SJSA1 (cell line): Measurements from ENCODE around the gene MINDY4. TPM values are rescaled to one million over a fixed set of nuclear protein-coding genes. Genes with fewer than 3 reads are reported as not detected.
A peak's percentile ranks its signal among the peaks of the same experiment; 100 is the strongest.

Source experiments
- DNase-seq, 2 experiments: peaks; one replicate each; pipeline ENCODE4 v3.0.0-alpha.2; 2015 to 2020; ENCODE audit warnings: low spot score in 2 of 2, low read depth in 1 of 2
- H3K27ac ChIP-seq: fragments of 250-450 bp; sonication (Bioruptor Pico); 2 replicates; pipeline ENCODE4 v1.5.1; 2020; ENCODE audit warnings: mild to moderate bottlenecking, moderate library complexity
- H3K27me3 ChIP-seq: fragments of 250-450 bp; sonication (Bioruptor Pico); replicated peaks from 2 replicates; pipeline ENCODE4 v1.5.1; 2020; ENCODE audit warnings: mild to moderate bottlenecking, moderate library complexity
- H3K36me3 ChIP-seq: fragments of 250-450 bp; sonication (Bioruptor Pico); 2 replicates; pipeline ENCODE4 v1.5.1; 2020; ENCODE audit warnings: mild to moderate bottlenecking
- H3K4me1 ChIP-seq: fragments of 250-450 bp; sonication (Bioruptor Pico); replicated peaks from 2 replicates; pipeline ENCODE4 v1.6.1; 2021; ENCODE audit warnings: mild to moderate bottlenecking
- H3K4me3 ChIP-seq: fragments of 250-450 bp; sonication (Bioruptor Pico); 2 replicates; pipeline ENCODE4 v1.5.1; 2020; ENCODE audit warnings: mild to moderate bottlenecking
- H3K9me3 ChIP-seq: fragments of 250-450 bp; sonication (Bioruptor Pico); replicated peaks from 2 replicates; pipeline ENCODE4 v1.5.1; 2020; ENCODE audit warnings: mild to moderate bottlenecking
- total RNA-seq: library from RNA; depleted of rRNA; stranded (reverse); fragments of >200 nt; shearing (Covaris generic); gene quantifications from 2 replicates; pipeline ENCODE4 v1.2.3, GENCODE V29; 2014

The MINDY4 gene
- total RNA-seq, 1 experiment from 2014 or later = 2.0 TPM

- DNase-seq = peak in 1 of 2 experiments; percentile 32
- peaks cover 14% of the 10 kb centered on the region for H3K4me1 ChIP-seq
- H3K9me3 ChIP-seq = no peaks in the 10 kb centered on the region
- no peak overlapping the region for H3K4me3 ChIP-seq
- no peaks in the 10 kb centered on the region for H3K27me3 ChIP-seq
- H3K27ac ChIP-seq = no peak overlapping the region
- H3K36me3 ChIP-seq = no peaks in the 10 kb centered on the region
Observed at GRCh38 chr7:30923009-30923773, 152.0 kb downstream of the MINDY4 start.

DNA sequence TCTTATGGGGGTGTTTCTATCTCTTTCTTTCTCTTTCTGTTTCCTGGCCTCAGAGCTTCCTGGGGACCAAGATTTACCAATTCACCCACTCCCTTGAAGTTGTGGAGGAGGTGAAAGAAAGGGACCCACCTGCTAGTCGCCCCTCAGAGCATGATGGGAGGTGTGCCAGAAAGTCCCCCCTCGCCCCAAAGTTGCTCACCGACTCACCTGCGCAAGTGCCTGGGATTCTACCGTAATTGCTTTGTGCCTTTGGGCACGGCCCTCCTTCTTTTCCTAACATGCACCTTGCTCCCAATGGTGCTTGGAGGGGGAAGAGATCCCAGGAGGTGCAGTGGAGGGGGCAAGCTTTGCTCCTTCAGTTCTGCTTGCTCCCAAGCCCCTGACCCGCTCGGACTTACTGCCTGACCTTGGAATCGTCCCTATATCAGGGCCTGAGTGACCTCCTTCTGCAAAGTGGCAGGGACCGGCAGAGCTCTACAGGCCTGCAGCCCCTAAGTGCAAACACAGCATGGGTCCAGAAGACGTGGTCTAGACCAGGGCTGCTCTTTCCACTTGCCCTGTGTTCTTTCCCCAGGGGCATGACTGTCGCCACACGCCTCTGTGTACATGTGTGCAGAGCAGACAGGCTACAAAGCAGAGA lies 152.7 kb downstream of the MINDY4 start:
- H3K4me1 ChIP-seq = peaks cover 14% of the 10 kb centered on the region
- no peak overlapping the region for H3K4me3 ChIP-seq
- H3K9me3 ChIP-seq = no peaks in the 10 kb centered on the region
- H3K27me3 ChIP-seq = no peaks in the 10 kb centered on the region
- H3K36me3 ChIP-seq = no peaks in the 10 kb centered on the region
- DNase-seq = peak in 1 of 2 experiments; percentile 35
- H3K27ac ChIP-seq = no peak overlapping the region

DNA sequence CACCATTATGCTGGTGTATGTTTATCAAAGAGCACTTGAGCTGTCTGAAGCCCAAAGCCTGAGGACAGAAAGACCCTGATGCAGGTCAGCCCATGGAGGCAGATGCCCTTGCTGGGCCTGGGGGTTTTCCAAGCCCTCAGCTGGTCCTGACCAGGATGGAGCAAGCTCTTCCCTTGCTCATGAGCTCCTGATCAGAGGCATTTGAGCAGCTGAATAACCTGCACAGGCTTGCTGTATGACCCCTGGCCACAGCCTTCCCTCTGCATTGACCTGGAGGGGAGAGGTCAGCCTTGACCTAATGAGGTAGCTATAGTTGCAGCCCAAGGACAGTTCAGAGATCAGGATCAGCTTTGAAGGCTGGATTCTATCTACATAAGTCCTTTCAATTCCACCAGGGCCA lies 153.4 kb downstream of the MINDY4 start:
- H3K36me3 ChIP-seq = no peaks in the 10 kb centered on the region
- H3K4me1 ChIP-seq = peaks cover 14% of the 10 kb centered on the region
- H3K9me3 ChIP-seq = no peaks in the 10 kb centered on the region
- H3K4me3 ChIP-seq = no peak overlapping the region
- DNase-seq = peak in 1 of 2 experiments; percentile 12
- H3K27ac ChIP-seq = no peak overlapping the region
- H3K27me3 ChIP-seq = no peaks in the 10 kb centered on the region

GRCh38 chr7:30925117-30925516 lies 153.9 kb downstream of the MINDY4 start:
- no peaks in the 10 kb centered on the region for H3K9me3 ChIP-seq
- no peak overlapping the region for H3K27ac ChIP-seq
- H3K4me3 ChIP-seq = no peak overlapping the region
- peak in 1 of 2 experiments; percentile 23 for DNase-seq
- H3K27me3 ChIP-seq = no peaks in the 10 kb centered on the region
- H3K36me3 ChIP-seq = no peaks in the 10 kb centered on the region
- H3K4me1 ChIP-seq = peaks cover 14% of the 10 kb centered on the region

DNA sequence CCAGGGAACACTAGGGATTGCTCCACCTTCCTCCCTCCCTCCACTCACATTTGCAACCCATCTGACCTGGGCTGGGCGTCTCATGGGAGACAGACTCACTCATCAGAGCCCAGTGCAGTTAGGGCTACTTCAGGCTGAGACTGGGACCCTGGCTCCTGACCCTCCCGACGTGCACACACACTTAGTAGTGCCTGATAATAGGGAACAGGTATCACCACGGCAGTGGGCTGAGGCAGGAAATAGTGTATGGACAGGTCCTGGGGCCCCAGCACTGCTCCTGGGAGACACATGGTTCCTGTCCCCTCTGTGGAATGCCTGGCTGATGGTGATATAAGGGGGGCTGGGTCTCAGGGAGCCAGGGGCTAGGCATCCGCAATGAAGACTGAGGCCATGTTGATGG lies 154.7 kb downstream of the MINDY4 start:
- Histone ChIP-seq H3K4me3 (no peak overlapping the region), H3K27me3 (no peaks in the 10 kb centered on the region), H3K36me3 (no peaks in the 10 kb centered on the region), H3K9me3 (no peaks in the 10 kb centered on the region), H3K27ac (no peak overlapping the region), H3K4me1 (peaks cover 9% of the 10 kb centered on the region)
- DNase-seq = peak in 1 of 2 experiments; percentile 28

DNA sequence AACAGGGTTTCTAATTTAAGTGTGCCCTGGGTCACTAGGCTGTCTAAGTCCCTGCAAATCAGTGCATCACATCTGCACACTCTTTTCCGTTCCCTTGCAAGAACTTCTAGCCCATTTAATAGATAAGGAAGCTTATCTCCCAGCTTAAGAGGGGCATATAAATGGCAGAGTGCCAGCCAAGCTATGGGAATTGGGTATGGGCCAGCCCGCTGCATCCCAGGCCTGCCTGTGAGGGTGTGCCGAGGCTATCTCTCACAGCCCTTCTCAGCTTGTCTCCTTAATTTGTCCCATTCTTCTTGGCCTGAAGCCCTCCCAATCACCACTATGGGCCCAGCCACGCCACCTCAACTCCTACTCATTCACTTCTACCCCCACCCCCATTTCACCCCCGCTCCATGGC lies 155.1 kb downstream of the MINDY4 start:
- Histone ChIP-seq H3K4me1 (peaks cover 5% of the 10 kb centered on the region), H3K9me3 (no peaks in the 10 kb centered on the region), H3K27ac (no peak overlapping the region), H3K4me3 (no peak overlapping the region), H3K36me3 (no peaks in the 10 kb centered on the region), H3K27me3 (no peaks in the 10 kb centered on the region)
- peak in 1 of 2 experiments; percentile 35 for DNase-seq

- peak in 1 of 2 experiments; percentile 30 for DNase-seq
- Histone ChIP-seq H3K4me1 (no peaks in the 10 kb centered on the region), H3K27me3 (no peaks in the 10 kb centered on the region), H3K9me3 (no peaks in the 10 kb centered on the region), H3K4me3 (no peak overlapping the region), H3K27ac (no peak overlapping the region), H3K36me3 (no peaks in the 10 kb centered on the region)
Observed at GRCh38 chr7:30927040-30927439, 155.8 kb downstream of the MINDY4 start.

GRCh38 chr7:30927559-30927958 lies 156.3 kb downstream of the MINDY4 start:
- Histone ChIP-seq H3K27me3 (no peaks in the 10 kb centered on the region), H3K9me3 (no peaks in the 10 kb centered on the region), H3K27ac (no peak overlapping the region), H3K4me3 (no peak overlapping the region), H3K4me1 (no peaks in the 10 kb centered on the region), H3K36me3 (no peaks in the 10 kb centered on the region)
- no peak for DNase-seq

DNA sequence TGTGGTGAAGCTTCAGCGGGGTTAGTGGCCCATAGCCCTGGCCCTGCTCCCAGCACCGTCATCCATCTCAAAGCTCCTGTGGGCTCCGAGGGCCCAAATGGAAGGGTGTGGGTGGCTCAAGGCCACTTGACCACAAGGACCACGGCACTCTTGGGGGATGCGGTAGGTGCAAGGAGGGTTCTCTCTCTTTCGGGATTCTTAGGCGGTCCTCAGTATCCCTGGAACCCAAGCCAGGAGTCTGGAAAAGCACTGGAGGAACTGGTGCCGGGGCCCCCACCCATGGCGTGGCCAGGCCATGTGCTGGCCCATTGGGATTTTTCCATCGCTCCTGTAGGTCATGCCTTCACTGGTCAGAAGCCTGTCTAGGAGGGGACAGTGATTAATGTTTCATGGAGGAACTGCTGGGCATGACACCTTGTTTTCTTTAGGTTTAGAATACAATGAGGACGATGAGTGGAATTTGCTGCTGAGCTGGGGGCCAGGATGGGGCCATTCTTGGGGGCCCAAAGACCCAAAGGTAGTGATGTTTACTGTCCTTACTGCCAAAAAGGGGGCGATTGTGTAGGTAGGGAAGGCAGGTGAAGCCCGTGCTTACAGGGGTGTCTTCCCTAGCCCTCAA lies 157.1 kb downstream of the MINDY4 start:
- Histone ChIP-seq H3K4me1 (no peaks in the 10 kb centered on the region), H3K27me3 (no peaks in the 10 kb centered on the region), H3K27ac (no peak overlapping the region), H3K36me3 (no peaks in the 10 kb centered on the region), H3K9me3 (no peaks in the 10 kb centered on the region), H3K4me3 (no peak overlapping the region)
- no peak for DNase-seq

- Histone ChIP-seq H3K27ac (no peak overlapping the region), H3K4me1 (no peaks in the 10 kb centered on the region), H3K9me3 (no peaks in the 10 kb centered on the region), H3K4me3 (no peak overlapping the region), H3K36me3 (no peaks in the 10 kb centered on the region), H3K27me3 (no peaks in the 10 kb centered on the region)
- peak in 1 of 2 experiments; percentile 22 for DNase-seq
Observed at GRCh38 chr7:30929686-30930085, 158.5 kb downstream of the MINDY4 start.

DNA sequence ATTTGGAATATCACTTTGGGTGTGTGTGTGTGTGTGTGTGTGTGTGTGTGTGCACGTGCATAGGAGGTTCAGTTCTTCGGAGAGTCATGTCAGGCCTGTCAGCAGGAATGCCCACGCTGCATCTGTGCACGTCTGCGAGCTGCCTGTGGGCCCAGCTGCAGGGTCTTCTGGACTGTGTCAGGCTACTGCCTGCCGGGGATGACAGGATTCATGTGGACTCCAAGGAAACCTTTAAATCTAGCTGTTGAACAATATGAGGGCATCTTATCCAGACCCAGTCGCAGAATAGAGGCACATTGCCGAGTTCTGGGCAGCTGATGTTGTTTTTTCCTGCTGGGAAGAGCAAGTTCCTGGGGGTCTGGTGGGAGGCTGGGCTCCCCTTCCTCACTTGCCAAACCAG lies 159.4 kb downstream of the MINDY4 start:
- H3K27ac ChIP-seq = no peak overlapping the region
- H3K9me3 ChIP-seq = no peaks in the 10 kb centered on the region

GRCh38 chr7:30931161-30931928 lies 160.1 kb downstream of the MINDY4 start:
- Histone ChIP-seq H3K36me3 (no peaks in the 10 kb centered on the region), H3K27me3 (no peaks in the 10 kb centered on the region), H3K4me1 (no peaks in the 10 kb centered on the region), H3K27ac (no peak overlapping the region), H3K9me3 (no peaks in the 10 kb centered on the region), H3K4me3 (no peak overlapping the region)
- DNase-seq = peak in 1 of 2 experiments; percentile 22

More for the DNA sequence above, 159.4 kb downstream of the MINDY4 start:
- Histone ChIP-seq H3K4me1 (no peaks in the 10 kb centered on the region), H3K27me3 (no peaks in the 10 kb centered on the region), H3K36me3 (no peaks in the 10 kb centered on the region), H3K4me3 (no peak overlapping the region)
- DNase-seq = no peak

DNA sequence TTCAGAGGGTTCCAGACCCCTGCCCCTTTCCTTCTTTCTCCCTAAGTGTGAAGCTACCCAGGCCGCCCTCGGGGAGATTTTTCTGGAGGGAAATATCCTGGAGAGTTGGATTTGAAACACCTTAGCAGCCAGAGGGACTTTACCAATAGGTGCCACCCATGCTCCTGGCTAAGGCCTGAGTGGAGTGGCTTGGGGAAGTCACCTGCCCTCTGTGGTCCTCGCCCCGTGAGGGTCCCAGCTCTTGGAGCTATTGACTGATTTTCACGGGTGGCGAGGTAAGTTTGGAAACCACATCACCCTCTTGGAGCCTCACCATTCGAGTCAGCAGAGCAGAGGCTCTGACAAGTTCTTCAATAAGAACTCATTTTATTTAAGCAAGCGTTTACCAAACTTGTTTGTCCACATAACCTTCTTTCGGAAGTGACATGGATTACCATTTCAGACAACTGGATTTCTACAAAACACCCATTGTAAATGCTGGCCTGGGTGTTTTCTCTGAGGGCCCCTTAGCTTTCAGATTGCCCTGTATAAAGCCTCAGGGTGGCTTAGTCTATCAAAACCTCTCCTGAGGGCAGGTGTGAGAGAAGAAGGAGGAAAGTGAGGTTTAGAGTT lies 160.8 kb downstream of the MINDY4 start:
- no peaks in the 10 kb centered on the region for H3K36me3 ChIP-seq
- H3K9me3 ChIP-seq = no peaks in the 10 kb centered on the region
- peak in 1 of 2 experiments; percentile 27 for DNase-seq
- no peak overlapping the region for H3K27ac ChIP-seq
- no peak overlapping the region for H3K4me3 ChIP-seq
- no peaks in the 10 kb centered on the region for H3K4me1 ChIP-seq
- no peaks in the 10 kb centered on the region for H3K27me3 ChIP-seq
